GM19025 (cell line): Measurements from ENCODE around the gene VPS13C.

Experiments used
- ATAC-seq: cut with Tn5 transposase; IDR thresholded peaks from one replicate; pipeline ENCODE4 v1.9.1; 2021; ENCODE audit warnings: mild to moderate bottlenecking, low read depth, moderate library complexity; ENCODE audit not compliant: unreplicated experiment

VPS13C gene

DNA sequence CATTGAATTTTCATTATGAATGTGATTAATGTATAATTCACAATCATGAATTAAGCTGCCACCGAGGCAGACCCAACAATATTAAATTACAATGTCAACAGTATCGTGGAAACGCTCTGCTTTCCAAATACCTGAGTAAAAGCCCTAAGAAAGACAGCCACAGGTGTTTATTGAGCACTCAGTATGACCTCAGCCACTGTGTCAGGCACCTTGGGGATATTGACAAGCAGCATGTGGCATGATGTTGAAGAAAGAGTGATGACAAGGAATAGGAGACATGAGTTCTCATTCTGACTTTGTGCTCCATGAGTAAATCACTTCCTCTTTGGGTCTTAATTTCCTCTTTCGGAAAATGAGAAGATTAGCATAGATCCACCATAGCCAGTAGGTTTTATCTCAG, 19.3 kb upstream of the VPS13C start:
- no peak for ATAC-seq

GRCh38 chr15:62075595-62076277, 15.5 kb upstream of the VPS13C start:
- ATAC-seq = no peak

DNA sequence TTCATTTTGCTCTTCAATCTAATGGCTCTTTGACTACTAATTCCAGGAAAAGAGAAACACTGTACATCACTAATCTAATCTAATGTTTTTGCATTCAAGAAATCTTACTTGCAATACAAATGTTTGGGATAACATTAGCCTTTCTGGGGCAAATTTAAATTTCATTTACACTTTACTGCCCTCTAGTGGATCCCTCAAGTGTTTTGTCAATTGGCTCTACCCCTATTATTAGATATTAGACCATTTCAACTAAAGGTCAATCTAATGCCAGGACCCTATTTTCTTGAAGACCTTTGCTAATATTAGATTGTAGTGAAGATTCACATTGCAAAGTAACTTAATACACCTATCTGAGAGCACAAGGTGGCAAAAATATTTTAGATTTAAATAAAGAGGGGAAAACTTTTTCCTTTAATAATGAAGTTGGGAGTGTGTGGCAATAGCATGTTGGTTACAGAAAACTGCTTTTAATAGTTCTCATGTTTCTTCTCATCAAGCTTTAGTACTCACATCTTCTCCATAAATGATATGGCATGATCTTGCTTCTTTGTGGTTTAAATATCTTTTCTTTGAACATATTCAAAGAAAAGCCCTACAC, 11.6 kb upstream of the VPS13C start:
- ATAC-seq = no peak

- no peak for ATAC-seq
Measured at GRCh38 chr15:62069551-62069950, 9.3 kb upstream of the VPS13C start.

- no peak for ATAC-seq
Measured at GRCh38 chr15:62068810-62069167, 8.5 kb upstream of the VPS13C start.

DNA sequence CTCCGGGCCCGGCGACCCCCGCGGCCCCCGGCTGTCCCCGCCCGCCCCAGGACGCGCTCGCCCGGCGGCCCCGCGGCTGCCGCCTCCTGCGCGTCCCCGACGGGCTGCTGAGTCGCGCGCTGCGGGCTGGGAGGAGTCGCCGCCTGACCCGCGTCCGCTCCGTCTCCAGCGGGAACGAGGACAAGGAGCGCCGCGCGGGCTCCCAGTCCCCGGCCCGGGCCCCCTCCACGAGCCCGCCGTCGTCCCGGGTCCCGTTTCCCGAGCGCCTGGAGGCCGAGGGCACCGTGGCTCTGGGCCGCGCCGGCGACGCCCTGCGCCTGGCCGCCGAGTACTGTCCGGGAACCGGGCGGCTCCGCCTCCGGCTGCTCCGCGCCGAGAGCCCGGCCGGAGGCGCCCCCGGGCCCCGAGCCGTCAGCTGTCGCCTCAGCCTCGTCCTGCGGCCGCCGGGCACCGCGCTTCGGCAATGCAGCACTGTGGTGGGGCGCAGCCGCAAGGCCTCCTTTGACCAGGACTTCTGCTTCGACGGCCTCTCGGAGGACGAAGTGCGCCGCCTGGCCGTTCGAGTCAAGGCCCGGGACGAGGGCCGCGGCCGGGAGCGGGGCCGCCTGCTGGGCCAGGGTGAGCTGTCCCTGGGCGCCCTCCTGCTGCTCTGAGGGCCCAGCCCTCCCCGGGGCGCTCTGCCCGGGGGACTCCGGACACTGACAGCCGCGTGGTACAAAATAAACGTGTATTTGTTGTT, 8.0 kb upstream of the VPS13C start:
- no peak for ATAC-seq

DNA sequence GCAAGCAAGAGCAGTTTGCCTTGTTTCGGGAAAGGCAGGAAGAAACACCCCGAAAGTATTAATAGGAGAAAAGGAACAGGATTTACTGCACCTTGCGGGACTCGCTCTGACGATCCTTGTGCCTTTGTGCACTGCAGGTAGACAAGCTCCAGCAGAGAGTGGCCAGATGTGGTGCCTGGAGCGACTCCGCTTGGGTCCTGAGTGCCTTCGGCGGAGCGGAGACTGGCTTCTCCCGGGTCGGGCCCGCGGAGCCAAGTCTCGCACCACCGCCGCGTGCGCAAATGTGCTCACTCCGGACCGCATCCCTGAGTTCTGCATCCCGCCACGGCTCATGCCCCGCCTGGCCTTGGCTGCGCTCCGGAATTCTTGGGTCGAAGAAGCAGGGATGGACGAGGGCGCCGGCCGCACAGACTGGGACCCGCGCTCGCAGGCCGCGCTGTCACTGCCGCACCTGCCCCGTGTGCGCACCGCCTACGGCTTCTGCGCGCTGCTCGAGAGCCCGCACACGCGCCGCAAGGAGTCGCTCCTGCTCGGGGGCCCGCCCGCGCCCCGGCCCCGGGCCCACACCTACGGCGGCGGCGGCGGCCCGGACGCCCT, 7.3 kb upstream of the VPS13C start:
- no peak for ATAC-seq

- peak; percentile 46 for ATAC-seq
Measured at GRCh38 chr15:62066663-62067447, 6.6 kb upstream of the VPS13C start, which contains the start of gene C2CD4A. Gene C2CD4A, plus strand, starts transcription at chr15:62066977. Its CDS starts 637 bp downstream, at chr15:62067614.

DNA sequence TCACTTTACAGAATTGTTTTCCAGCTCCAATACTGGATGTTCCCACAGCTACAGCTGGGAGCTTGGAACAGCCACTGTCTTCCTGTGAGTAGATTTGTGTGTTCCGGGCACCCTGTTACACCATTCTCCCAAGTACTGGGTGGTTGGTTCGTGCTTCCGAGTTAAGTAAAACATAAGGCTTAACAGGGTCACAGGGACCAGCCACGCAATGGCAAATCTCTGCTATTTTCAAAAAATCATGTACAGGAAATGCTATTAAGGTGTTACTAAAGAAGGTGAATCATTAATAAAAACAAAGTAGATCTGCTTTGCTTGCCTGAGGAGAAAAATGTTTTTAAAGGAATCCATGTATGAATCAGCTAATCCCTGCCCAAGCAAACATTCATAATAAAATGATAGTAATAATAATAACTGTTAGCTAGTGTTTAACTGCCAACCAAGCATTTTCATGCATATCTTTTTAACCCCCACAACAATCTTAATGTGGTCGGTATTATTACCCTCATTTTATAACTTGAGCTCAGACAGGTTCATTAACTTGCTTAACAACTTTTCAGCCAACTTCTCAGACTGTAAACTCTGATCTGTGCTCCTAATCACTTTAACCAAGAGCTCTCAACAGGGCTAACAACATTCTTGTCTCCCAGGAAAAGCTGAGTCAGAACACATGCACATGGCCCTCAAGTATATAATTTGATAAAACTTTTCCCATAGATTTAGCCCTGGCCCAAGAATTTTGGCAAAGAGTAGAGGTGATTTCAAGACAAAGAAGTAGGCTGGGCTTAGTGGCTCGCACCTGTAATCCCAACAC, 3.8 kb upstream of the VPS13C start:
- ATAC-seq = no peak

DNA sequence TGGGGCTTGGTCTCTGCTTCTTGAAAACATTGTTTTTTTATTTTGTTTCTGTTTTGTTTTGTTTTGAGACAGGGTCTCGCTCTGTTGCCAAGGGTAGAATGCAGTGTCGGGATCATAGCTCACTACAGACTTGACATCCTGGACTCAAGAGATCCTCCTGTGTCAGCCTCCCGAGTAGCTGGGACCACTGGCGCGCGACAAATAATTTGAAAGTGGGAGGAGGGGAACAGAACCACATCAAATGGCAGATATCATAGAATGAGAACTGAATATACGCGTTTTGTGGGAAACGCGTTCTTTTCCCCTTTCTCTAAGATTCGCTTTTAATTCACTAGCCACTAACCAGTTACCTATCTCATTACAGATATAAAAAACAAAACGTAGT, 641 bp upstream of the VPS13C start:
- no peak for ATAC-seq

DNA sequence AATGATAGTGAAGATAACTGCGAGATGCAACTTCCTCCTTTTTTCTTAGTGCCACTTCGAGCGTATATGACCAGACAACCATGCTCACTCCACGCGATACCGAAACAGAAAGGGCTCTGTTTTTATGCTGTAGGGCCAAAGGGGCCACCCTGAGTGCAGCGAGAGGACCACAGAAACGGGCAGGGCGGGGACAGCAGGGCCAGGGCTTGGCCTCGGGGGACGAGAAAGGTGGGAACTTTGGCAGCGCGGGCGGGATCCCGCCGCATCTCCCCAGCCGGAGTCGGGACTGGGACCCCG, 483 bp downstream of the VPS13C start:
- ATAC-seq = peak; percentile 72

DNA sequence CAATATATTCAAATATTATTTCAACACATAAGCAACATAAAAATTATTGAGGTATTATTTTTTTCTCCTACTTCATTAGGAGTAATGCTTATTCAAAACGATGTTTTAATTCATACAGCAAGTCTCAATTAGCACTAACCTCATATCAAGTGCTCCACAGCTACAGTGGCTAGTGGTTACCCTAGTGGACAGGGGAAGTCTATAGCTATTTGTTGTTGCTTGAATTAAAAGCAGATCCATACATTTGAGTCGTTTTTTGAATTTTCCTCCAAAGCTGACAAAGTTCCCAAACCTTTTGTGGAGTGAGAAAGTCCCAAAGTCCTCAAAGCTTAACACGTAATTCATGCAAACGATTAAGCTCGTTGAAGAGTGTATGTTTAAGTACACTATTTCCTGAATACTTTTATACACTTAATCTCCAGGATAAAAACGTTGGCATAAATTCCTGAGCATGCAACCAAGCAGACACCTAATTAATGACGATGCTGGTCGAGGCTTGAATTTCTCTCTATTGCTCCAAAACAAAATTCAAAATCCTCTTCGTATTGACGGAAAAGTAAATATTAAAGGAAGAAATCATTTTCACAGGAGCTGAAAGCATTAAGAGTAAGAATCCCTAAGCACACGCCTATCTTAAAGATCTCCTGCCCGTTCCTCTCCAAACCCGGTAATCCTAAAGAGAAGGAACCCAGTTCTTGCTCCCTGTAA, 985 bp downstream of the VPS13C start:
- ATAC-seq = no peak

- no peak for ATAC-seq
Measured at GRCh38 chr15:62058327-62059028, 1.8 kb downstream of the VPS13C start.

GRCh38 chr15:62057341-62057980, 2.8 kb downstream of the VPS13C start:
- no peak for ATAC-seq

DNA sequence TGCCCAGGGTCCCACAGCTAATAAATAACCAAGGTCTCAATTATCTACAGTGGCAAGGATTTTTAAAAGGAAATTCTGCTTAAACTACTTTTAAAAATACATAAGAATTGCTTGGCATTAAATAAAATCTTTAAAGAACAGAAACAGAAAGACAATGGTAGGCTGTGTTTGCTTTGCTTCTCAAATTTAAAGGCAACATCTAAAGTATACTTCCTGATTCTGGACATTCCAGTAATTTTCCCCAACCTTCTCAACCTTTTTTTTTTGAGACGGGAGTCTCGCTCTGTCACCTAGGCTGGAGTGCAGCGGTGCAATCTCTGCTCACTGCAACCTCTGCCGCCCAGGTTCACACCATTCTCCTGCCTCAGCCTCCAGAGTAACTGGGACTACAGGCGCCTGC, 5.3 kb downstream of the VPS13C start:
- ATAC-seq = no peak

GRCh38 chr15:62053439-62054085, 6.7 kb downstream of the VPS13C start:
- ATAC-seq = no peak

GRCh38 chr15:62052713-62053112, 7.5 kb downstream of the VPS13C start:
- ATAC-seq = no peak

- no peak for ATAC-seq
Measured at GRCh38 chr15:62051166-62051565, 9.1 kb downstream of the VPS13C start.
